Jurkat, Clone E6-1 (cell line): Measurements from ENCODE around the gene ADGRL1.

Experiments
- DNase-seq: peaks from one replicate; pipeline ENCODE4 v3.0.0-alpha.2; 2011; ENCODE audit warnings: low read depth, low spot score
- H3K4me3 ChIP-seq: 2 replicates; pipeline ENCODE4 v1.5.1; 2011; ENCODE audit warnings: mild to moderate bottlenecking, low read length, control low read depth, moderate library complexity

ADGRL1 gene

DNA sequence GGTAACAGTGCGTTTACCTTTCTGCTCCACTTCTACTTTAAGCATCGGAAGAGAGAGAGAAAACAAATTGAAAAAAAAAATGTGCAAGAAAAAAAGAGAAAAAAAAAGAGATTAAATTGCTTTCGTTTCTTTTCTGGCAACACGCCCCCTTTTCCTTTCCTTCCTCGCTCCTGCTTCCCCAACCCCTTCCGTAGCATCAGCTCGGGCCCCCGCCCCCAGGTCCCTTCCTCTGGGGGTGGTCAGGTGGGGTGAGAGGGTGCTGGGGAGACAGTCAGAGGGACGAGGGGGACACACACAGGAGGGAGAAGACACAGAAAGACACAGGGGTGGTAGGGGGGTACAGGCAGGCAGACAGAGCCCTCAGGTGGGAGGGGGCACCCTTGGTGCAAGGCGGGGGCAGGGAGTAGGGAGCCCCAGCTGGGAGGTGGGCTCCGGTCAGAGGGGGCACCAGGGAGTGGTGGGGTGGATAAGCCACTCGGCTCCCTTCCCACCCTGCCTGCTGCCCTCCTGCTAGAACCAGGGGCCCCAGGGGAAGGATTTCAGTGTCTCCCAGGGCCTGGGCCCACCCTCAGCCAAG lies 38.9 kb downstream of the ADGRL1 start:
- DNase-seq = no peak

DNA sequence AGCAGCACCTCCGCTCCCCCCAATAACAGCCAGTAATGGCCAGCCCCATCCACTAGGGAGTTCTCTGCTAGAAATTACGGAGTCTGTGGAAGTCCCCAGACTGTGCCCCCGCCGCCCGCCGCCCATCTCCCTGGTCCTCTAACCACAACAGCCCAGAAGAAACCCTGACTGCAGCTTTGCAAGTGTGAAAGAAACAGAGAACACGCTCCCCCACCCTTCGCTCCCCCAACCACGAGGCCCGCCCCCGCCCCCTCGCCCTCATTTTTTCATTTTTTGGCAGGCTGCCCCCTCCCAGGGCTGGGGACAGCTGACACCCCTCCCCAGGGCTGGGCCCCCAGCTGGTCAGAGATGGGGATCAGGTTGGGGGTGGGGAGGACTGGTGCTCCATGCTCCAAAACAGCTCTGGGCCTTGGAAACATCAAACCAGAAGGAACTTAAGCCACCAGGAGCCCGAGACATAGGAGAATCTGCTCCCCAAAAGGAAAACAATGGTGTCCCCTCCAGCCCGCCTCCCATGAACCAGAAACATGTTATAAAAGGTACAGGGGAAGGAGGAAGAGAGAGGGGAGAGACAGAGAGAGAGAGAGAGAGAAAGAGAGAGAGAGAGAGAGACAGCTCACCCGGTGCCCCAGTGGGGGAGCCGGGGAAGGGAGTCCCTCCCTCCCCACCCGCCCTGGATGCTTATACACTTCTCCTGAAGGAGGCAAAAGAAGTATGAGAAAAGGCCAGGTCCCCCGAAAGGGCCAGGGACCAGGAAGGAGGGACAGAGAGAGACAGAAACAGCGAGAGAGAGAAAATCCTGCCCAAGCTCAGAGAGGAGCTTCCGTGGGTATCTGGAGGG lies 39.8 kb downstream of the ADGRL1 start:
- no peak for DNase-seq
- H3K4me3 ChIP-seq = no peak overlapping the region

More for the DNA sequence above, 38.9 kb downstream of the ADGRL1 start:
- no peak overlapping the region for H3K4me3 ChIP-seq

DNA sequence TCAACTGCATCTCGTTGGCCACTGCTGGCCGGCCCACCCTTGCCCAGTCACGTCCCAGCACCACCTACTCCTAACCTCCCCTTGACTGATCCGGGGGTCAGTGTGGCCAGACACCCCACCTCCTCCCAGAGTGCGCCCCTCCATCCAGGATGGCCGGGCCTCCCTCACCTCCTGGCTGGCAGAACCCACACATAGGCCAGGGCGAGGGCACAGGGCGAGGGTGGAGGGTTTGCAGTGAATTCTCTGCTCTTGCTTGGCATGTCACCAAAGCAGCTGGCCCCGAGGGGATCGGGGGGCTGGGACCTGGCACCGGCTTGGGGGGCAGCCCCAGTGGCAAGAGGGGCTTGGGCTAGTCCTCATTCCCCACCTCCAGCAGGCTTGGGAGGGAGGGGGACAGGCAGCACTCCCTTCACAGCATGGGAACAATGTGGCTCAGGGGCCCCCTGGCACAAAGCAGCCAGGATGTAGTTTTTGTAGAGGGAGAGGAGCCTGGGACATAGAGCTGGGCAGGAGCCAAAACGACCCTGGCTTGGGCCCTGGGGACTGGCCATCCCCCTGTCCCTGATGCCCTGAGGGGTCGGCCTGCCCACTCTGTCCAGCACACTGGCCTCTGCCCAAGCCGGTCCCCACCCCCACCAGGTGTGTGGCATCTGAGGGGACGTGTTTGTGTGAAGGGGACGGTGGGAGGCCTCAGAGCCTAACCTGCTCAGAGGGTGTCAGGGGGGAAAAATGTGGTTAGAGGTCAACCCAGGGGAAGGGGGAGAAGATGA lies 41.1 kb downstream of the ADGRL1 start:
- no peak overlapping the region for H3K4me3 ChIP-seq
- DNase-seq = no peak

DNA sequence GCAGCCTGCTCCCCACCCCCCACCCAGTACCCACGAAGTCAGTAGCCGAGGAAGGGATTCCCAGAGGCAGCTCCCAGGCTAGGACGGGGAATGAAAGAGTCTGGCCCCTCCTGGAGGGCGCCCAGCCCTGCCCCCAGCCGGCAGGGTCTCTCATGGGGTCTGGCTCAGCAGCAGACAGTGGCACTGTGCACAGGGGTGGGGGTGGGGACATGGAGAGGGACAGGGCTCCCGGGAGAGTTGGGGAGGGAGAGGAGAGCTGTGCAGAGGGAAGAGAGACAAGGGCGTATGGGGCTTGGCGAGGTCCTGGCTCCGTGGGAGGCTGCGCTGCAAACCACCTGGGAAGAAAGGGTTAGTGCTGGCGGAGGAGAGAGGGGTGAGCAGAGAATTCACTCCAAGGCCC lies 41.9 kb downstream of the ADGRL1 start:
- no peak overlapping the region for H3K4me3 ChIP-seq
- DNase-seq = no peak

DNA sequence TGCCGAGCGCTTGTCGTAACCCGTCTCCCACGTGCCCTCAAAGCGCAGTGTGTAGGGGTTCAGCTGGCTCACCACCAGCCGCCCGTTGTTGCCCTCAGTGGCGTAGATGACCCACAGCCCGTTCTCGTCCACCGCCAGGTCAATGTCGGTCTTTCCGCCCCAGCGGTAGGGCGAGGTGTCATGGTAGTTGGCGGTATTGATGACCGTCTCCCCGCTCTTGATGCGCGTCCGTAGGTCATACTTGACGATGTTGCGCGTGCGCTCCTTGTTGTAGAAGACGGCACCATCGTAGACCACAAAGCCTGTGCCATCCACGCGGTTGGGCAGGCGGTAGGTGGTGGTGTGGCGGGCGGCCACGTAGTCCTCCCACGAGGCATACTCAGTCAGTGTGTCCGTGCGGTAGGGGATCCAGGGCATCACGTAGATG lies 43.1 kb downstream of the ADGRL1 start:
- H3K4me3 ChIP-seq = no peak overlapping the region
- no peak for DNase-seq

DNA sequence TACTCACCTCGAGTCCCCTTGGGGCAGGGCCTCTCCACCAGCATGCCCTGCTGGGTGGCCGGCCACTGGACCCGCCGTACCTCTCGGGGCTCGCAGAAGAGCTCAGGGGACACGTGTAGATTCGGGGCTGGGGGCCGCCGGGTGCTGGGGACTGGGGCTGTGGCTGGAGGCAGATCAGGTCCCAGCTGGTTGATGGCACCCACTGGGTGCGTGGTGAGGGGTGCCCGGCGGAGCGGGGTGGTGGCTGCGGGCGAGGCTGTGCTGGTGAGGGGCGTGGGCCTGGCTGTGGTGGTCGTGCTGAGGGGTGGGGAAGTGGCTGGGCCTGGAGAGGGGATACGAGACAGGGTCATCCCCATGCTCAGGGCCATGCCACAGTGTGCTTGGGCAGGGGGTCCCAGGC lies 44.7 kb downstream of the ADGRL1 start:
- no peak overlapping the region for H3K4me3 ChIP-seq

DNA sequence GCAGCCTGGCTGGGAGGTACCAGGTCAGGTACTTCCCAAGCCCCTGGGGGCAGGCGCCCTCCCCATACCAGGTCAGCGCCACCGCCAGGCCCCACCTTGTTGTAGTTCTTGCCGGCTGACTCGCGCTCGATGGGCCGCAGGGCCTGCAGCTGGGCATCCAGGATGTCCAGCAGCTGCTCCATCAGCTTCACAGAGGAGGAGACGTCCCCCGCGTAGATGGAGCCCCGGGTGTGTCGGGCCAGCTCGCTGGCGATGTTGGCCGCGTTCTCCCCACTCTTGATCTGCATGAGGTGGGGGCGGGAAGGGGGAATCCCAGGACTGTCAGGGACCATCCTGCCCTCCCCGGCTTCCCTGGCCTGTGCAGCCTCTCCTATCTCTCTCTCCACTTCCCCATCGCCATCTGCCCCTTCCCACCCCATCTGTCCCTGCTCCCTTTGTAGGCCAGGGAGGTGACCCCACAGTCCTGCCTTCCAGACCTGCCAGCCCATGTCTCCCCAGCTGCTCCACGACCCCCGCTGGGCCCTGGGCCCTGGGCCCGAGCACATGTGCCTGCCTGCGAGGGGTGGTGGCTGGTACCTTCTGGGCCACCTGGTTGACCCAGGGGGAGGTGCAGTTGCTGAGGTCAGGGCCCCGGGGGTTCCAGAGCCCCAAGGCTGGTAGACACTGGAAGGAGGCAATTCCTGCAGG lies 45.8 kb downstream of the ADGRL1 start:
- H3K4me3 ChIP-seq = no peak overlapping the region
- DNase-seq = no peak

More for the DNA sequence above, 44.7 kb downstream of the ADGRL1 start:
- no peak for DNase-seq

DNA sequence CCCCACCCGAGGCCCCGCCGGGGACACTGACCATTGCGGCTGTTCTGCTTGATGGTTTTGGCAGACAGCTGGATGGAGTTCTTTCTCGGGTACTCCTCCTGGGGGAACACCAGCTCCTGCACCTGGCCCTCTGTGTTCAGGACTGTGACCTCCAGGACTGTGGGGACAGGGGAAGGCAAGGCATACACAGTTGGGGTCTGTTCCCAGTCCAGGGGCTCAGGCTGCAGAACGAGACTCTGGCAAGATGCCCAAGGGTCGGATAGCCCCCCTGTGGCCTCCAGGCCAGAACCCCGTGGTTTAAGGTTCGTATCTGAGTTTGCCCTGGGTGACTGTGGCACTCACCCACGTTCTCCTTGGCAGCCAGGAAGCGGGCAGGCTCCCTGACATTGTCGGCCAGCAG lies 46.9 kb downstream of the ADGRL1 start:
- no peak overlapping the region for H3K4me3 ChIP-seq
- DNase-seq = no peak

DNA sequence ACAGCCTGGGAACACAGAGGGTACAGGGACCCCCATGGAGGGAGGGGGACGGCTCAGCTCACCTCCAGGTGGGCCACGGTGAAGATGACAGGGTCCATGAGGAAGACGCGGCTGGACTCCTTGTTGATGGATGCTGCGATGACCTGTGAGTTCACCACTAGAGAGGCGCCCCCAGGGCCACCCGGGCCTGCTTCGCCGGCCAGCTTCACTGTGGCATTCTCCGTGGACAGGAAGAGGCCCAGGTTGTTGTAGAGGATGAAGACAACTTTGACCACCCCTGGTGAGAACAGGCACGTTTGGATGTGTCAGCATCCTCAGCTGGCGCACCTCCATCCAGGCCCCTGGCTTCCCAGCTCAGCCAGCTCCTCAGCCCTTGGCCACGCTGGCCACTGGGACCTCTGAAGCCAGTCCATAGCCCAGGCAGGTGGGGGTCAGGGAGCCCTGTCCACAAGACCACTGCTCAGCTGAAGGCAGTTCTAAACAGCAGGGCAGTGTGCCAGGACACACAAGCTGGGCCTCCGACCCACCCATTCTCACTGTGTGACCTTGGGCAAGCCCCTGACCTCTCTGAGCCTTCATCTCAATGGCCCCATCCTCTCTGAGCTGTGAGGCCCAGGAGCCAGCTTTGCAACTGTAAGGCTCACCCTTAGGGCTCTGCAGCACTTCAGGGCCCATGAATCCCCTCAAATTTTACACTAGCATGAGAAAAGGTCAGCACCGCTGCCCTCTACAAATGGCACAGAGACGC lies 47.5 kb downstream of the ADGRL1 start:
- H3K4me3 ChIP-seq = no peak overlapping the region
- no peak for DNase-seq

DNA sequence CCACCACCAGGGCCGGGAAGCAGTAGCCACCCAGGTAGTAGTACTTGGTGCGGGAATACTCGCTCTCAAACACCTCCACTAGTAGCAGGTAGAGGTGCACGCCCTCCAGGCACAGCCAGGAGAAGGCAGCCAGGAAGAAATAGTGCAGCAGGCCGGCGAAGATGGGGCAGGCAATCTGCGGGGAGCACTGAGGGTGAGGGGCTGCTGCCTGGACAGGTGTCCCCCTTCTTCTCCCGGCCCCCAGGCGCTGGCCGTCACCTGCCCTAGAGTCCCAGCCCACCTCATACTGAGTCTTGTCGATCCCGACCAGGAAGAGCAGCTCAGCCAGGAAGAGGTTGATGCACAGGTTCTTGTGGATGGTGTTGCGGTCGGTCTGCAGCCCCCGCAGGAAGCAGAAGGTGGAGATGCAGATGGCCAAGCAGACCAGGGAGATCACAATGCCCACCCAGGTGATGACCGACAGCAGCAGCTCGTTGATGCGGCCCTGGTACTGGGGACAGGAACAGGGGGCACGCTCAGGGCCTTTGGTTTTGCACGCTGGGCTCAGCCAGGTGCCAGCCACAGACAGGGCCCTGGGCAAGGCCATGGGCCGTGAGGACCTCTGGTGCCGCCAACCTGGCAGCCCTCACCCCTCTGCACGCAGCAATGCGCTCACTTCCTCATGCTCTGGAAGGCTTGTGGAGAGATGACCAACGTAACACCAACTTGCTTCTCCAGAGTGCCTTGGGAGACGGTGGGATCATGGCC lies 48.8 kb downstream of the ADGRL1 start:
- DNase-seq = no peak
- H3K4me3 ChIP-seq = no peak overlapping the region

DNA sequence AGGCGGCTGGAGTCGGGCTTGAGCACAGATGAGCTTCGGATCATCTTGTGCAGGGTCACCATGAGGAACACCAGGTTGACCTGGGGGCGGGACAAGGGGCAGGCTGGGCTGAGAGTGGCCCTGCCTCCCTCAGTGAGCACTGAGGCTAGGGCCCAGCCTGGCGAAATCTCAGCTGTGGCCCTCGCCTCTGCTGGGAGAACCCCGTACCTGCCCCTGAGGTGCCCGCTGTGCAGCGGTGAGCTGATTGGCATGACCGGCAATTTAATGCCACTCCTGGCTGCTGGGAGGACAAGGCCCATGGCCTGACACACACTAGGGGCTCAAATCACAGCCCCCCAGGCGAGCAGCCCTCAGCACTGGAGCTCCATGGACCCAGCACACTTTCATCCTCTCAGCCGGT lies 49.8 kb downstream of the ADGRL1 start:
- DNase-seq = no peak
- no peak overlapping the region for H3K4me3 ChIP-seq

DNA sequence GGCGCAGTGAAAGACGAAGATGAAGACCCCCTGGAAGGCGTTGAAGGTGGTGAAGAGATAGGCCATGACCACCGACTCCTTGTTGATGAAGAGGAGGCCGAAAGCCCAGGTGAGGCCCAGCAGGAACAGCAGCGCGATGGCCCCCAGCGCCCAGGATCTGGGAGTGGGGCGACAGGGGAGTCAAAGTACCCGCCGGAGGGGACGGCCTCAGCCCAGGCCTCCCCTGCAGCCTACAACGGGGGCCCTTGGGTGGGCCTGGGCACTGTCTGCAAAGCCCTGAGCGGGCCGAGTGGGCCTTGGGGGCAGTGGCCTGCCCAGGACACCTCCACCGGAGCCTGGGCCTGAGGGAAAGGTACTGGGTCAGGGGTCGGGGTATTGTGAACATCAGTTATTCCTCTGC lies 50.6 kb downstream of the ADGRL1 start:
- H3K4me3 ChIP-seq = no peak overlapping the region
- DNase-seq = no peak

DNA sequence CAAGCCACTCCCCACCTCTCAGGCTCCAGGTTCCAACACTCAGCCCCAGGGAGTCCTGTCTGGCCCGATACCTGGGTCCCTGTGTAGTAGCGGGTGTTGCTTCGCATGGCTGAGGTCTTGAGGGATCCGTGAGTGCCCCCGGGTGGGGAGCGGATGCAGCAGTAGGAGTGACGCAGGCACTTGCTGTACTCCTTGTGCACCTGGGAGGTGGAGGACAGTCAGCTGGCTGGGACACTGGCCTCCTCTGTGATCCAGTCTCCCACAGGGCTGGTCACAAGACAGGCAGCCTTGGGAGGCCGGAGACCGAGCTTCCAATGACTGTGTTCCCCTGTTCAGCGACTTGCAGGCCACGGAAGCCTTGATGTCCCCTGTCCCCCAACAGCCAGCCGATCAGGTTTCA lies 53.3 kb downstream of the ADGRL1 start:
- no peak for DNase-seq
- no peak overlapping the region for H3K4me3 ChIP-seq

DNA sequence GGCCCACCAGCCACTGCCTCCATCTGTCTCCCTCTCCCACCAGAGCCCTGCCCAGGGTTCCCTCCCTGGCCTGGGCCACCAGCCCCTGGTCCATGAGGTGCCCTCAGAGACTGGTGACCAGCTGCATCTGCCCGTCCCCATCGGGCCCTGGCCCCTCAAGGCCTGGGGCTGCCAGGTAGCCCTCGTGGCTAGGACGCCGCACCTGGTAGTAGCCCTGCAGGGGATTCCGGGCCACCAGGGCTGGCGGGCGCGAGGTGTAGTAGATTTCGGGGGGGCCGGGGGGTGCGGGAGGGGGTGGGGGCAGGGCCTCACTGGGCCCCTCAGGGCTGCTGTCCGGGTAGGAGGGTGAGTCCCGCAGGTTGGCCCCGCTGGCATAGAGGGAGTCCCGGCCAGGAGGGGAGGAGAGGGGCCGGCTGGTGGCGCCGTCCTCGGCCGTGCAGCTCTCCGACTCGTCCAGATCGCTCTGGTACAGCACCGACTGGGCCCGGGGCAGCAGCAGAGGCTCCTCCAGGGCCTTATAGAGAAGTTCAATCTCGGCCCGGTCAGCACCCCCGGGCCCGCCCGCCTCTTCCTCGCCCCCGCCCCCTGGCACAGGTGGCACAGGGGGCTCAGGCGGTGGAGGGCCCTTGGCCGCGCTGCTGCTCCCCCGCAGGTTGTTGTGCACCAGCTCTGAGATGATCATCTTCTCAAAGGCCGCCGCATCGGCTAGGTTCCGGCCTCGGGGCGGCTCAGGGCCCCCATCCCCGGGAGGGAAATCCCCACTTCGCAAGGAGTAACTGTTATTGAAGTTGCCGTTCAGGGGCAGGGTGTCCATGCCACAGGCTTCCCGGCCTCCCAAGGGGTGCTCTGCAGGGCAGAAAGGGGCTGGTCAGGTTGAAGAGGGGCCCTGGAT lies 55.0 kb downstream of the ADGRL1 start:
- no peak for DNase-seq

DNA sequence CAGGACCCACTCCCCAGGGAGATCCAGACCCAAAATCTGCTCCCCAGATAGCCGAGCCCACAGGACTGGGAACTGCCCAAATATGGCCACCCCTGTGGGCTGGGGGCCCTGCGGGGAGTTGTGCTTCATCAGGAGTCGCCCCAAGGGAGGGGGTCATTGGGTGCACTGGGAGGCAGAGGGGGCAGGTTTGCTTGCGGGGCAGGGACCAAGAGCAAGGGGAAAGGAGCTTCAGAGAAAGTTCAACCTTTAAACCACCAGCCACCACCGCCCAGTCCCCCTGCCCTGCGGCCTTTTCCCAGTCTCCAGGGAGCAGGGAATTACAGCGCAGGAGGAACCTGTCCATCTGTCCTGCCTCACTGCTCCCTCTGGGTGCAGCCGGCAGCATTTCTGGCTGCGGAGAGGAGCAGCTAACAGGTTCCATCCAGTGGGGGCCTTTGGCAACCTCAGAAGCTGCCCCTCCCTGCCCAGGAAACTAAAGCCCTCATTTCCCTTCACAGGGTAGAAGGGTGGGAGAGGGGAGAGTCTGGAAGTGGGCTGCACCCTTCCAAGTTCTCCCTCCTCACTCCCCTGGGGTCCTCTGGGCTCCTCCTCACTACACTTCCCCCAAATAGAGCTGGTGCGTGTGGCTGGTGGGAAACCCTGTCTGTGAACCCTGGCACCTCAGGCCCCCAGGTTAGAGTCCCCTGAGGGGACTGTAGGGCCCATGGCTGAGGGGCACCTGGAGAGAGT lies 55.8 kb downstream of the ADGRL1 start:
- DNase-seq = no peak
- H3K4me3 ChIP-seq = no peak overlapping the region

More for the DNA sequence above, 55.0 kb downstream of the ADGRL1 start:
- no peak overlapping the region for H3K4me3 ChIP-seq

DNA sequence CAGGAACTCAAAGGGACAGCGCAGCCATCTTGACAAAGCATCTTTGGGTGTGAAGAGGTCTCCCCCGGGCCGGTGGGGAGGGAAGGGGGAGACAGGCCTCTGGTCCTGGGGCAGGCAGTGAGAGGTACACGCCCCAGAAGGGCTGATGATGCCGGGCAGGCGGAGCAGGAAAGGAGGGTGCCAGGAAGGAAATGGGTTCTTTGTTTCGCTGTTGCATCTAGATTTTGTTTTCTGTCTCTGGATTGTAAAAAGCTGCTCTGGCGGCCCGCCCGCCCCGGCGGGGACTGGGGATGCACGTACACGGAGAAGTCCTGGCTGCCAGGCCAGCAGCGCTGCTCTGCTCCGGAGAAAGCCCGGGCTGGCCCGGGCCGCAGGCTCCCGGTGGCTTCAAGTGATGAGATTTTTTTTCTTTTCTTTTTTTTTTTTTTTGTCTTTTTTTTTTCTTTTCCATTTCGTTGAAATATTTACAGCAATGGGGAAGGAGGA lies 56.4 kb downstream of the ADGRL1 start:
- peak; percentile 22 for DNase-seq
- no peak overlapping the region for H3K4me3 ChIP-seq
